ENCODE measurements around the gene LHPP.
A peak's percentile ranks its signal among the peaks of the same experiment; 100 is the strongest.

Gene LHPP

DNA sequence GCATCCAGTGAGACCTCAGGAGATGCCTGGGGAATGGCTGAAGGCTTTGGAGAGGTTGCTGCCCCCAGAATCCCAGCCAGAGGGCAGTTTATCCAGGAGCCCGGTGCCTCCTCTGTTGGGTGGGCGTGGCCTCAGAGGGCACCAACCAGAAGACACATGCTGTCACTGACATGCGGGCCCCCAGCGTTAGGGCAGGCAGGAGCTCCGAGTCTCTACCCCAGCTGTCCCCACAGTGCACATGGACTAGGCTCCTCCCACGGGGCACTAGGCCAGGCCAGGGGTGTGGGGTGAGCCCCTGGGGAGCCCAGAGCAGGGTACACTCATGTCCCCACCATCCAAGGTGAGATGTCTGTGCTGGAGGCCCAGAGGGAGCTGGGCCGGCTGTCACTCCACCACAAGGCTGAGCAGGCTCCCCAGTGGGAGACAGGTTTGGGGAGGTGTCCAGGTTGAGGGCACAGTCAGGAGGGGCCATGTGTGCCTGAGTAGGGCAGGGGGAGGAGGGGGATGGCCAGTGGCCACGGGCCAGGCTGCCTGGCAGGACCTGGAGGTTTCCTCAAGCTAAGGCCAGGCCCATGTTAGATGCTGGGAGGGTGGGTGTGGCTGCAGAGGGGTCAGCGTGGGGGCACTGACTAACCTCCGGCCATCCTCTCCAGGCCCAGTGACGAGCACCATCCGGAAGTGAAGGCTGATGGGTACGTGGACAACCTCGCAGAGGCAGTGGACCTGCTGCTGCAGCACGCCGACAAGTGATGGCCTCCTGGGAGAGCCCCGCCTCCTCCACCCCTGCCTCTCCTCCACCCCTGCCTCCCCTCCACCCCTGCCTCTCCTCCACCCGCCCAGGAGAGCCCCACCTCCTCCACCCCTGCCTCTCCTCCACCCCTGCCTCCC lies 151.2 kb downstream of the LHPP start:
- peak; percentile 17 for DNase-seq

DNA sequence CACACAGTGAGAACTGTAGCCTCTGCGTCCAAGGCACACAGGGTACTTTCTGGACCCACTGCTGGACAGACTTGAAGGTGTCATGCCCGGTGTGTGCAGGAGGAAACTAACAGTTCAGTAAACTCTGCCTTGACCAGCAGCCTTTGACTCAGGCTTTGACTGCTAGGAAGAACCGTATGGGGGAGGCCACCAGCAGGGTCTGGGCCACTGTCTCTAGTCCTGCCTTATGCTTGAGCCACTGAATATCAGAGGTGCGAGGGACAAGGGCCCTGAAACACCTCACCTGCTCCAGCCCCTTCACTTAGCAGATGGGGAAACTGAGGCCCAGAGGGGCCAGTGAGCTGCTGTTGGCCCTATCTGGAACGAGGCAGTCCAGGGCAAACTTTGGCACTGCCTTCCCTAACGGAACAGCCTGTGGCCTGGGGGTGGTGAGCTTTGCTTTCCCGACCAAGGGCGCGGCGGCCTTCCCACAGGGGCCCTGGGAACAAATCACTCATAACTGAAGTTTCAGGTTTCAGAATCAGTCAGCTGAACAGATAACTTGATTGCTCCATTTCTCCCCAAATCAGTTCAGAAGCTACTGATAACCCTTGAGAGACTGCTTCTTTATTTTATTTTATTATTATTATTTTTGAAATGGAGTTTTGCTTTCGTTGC lies 152.5 kb downstream of the LHPP start:
- no peak for DNase-seq

GRCh38 chr10:124615259-124615658 lies 153.6 kb downstream of the LHPP start:
- no peak for DNase-seq

DNA sequence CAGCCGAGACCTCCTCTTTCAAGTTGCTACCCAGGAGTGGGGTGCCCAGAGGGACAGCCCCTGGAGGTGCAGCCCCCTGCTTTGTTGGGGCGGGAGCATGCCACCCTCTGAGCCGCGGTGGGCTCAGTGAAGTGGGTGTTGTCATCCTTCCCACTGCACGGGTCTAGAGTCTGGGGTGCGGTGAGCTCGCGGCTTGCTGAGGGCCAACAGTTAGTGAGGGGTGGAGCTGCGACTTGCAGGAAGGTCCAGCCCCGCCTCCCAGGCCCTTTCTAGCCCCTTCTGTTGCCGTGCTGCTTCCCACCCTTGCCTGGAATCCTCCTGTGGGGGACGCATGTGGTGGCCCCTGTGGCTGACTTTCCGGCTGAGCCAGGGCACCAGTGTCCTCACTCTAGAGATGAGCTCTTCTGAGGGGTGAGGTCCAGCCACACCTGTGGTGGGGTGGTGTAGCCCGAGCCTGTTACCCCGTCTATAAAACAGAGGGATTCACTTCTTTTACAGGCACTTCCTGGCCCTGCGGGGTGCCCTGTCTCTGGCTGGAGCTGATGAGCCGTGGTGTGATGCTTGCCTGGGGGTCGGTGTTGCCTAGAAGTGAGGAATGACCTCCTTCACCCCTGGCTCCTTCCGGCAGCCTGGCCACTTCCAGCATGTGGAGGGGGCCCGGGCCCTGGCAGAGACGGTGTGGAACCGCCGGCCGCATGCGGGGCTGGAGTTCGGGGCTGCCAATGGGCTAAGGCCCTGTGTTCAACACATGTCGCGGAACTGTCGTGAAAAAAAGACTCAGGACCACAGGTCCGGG lies 154.6 kb downstream of the LHPP start:
- no peak for DNase-seq

DNA sequence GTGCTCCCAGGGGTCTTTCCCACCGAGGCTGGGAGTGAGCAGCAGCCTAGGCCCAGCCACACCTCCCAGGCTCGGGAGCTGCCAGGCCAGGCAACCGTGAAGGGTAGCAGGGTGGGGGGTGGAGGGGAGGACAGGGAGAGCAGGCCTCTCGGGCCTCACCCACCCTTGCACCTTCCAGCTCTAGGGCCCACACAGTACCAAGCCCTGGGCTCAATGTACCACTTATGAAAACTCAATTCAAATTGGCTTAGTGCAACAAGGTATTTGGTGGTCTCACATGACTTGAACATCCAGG lies 155.2 kb downstream of the LHPP start:
- no peak for DNase-seq

DNA sequence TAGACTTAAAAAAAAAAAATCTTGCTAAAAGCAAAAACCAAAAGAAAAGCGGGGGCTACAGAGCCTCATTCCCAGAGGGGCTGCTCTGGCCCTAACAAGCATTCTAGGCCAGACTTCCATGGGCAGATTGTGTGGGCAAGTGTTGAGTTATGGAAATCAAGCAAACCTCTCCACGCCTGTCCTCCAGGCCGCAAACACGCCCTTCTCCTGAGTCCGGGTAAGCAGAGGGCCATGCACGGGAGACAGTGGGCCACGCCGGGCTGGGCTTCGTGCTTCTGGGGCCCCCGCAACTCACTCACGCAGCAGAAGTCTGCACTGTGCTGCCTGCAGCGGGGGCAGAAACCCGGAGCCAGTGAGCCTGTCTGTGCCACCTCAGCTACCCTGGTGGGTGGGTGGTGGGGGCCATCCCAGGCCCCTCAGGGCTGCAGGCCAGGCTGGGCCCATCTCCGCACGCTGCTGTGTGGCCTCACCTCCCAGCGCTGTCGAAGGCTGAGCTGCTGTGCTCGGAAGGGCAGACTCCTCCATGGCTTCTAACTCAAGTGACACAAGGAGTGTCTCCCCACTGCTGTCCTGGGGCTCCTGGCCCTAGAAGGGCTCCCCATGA lies 156.9 kb downstream of the LHPP start:
- no peak for DNase-seq

DNA sequence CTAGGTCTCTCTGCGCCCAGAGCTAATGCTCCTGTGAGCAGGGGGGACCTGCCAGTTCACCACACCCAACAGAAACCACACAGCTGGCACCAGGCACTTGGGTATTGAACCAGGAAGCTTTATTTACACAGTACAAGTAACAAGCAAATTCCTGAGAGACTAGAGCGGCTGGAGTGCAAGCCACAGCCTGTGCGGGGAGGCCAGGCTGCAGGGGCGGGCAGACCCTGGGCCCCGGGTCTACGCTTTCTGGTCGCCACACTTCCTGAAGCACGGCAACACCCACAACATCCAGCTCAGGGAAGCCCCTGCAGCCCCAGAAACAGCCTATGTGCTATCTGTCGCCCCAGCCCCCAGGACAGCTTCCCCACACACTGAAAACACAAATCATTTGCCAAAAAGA lies 157.6 kb downstream of the LHPP start:
- no peak for DNase-seq

GRCh38 chr10:124619802-124620490 lies 158.3 kb downstream of the LHPP start:
- DNase-seq = no peak

DNA sequence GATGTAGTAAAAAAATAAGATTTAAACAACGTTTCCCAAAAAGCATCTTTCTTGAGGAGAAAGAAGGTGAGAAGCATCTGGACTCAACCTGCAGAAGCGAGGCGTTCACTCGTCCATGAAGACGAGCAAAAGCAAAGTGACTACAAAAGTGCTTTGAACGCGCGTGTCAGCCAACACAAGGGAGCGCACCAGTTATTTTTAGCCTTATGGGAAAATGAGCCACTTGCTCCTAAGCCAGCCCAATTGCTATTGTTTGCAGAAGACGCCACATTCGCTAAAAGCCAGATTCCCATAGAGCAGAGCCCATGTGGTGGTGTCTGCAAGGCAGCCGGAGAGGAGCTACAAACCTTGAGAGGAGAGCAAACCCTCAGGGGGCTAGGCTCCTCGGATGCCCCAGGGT lies 160.0 kb downstream of the LHPP start:
- DNase-seq = no peak

GRCh38 chr10:124622158-124622557 lies 160.5 kb downstream of the LHPP start:
- DNase-seq = no peak

- DNase-seq = no peak
Measured at GRCh38 chr10:124622866-124623536, 161.4 kb downstream of the LHPP start.

DNA sequence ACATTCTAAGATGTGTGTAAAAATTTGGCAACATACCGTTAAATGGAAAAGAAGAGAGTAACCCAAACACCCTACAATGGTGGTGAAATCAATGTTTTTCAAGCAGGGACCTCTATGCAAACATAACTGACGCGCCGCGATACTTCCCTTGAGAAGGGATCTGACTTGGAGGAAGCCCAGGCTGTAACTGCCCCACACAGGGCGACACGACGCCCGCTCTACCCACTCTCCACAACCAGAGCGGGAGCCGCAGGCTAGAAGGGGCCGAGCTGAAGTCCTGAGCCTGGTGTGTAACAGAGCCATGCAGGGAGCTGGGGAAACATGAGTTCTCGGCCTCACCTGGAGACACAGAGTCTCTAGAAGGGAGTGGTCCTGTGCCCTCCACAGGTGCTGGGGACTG lies 162.4 kb downstream of the LHPP start:
- DNase-seq = no peak

- no peak for DNase-seq
Measured at GRCh38 chr10:124624466-124624865, 162.8 kb downstream of the LHPP start.

- DNase-seq = no peak
Measured at GRCh38 chr10:124624895-124625294, 163.3 kb downstream of the LHPP start.

- no peak for DNase-seq
Measured at GRCh38 chr10:124625831-124626238, 164.2 kb downstream of the LHPP start.

- DNase-seq = no peak
Measured at GRCh38 chr10:124626759-124627380, 165.2 kb downstream of the LHPP start.

GRCh38 chr10:124627866-124628675 lies 166.4 kb downstream of the LHPP start:
- no peak for DNase-seq

DNA sequence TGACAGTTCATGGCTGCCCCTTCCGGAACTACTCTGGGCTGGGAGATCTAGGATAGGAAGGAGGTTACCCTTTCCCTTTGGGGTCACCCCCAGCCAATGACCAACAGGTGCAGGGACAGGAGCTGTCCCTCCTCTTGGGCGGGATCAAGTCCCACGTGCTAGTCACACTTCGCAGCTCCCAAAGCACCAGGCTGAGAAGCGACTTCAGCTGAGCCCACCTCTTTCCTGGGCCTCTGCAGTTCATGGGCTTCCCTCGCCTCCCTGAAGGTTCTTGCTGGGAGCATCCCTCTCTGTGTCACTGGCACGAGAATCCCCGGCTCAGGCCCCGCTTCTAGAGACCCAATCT lies 167.0 kb downstream of the LHPP start:
- no peak for DNase-seq

GRCh38 chr10:124629415-124629814 lies 167.8 kb downstream of the LHPP start:
- no peak for DNase-seq

- DNase-seq = no peak
Measured at GRCh38 chr10:124629842-124630241, 168.2 kb downstream of the LHPP start.

GRCh38 chr10:124630551-124630950 lies 168.9 kb downstream of the LHPP start:
- no peak for DNase-seq

Data from DMS 273 treated with DMSO at 0.1 percent for 48 hours (cell line).